Measurements from ENCODE around the gene SLC25A30. TPM values are rescaled to one million over a fixed set of nuclear protein-coding genes. Genes with fewer than 3 reads are reported as not detected.
A peak's percentile ranks its signal among the peaks of the same experiment; 100 is the strongest.

The SLC25A30 gene
- total and polyA plus RNA-seq, 2 of the 13 experiments (the other 11 are each of a cell fraction or from before 2014, with no cell fraction given), result 19.6 to 22.5 TPM

DNA sequence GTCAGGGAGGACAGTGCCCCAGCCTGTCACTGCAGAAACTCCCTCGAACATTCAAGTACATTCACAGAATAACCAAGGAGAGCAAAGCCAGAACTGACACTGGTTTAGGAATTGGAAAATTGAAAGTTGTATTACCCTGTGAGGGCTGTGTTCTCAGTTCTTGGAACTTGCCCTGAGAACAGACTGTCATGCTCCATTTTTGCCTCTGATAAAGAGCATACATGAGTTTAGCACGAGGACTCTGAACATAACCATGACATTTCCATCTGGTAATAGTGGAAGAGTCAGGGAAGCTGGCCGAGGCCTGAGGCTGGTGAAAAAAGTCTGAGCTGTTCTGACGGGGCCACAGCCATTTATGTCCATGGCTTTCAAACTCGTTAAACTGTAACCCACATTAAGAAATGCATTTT lies 15.2 kb upstream of the SLC25A30 start (continued):
- TF ChIP-seq MBD4 (IDR thresholded peaks at IDR 0.05; ENCODE audit: borderline replicate concordance, low read length), result no peak
- TF ChIP-seq, protein P1, sequence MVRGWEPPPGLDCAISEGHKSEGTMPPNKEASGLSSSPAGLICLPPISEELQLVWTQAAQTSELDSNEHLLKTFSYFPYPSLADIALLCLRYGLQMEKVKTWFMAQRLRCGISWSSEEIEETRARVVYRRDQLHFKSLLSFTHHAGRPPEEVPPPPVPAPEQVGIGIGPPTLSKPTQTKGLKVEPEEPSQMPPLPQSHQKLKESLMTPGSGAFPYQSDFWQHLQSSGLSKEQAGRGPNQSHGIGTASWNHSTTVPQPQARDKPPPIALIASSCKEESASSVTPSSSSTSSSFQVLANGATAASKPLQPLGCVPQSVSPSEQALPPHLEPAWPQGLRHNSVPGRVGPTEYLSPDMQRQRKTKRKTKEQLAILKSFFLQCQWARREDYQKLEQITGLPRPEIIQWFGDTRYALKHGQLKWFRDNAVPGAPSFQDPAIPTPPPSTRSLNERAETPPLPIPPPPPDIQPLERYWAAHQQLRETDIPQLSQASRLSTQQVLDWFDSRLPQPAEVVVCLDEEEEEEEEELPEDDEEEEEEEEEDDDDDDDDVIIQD (CRISPR knock-in tag; IDR thresholded peaks at IDR 0.05; ENCODE audit: low read depth), result 0 out of 2 replicates have a peak, but pooled peaks have one; percentile 20
- no peak for TF ChIP-seq MLLT10 (CRISPR knock-in tag; IDR thresholded peaks at IDR 0.05)
- TF ChIP-seq ZFP37 (CRISPR knock-in tag; IDR thresholded peaks at IDR 0.05; ENCODE audit: borderline replicate concordance), result no peak
- TF ChIP-seq POGZ (CRISPR knock-in tag; IDR thresholded peaks at IDR 0.05), result no peak
- TF ChIP-seq ZNF253 (CRISPR knock-in tag; IDR thresholded peaks at IDR 0.05; ENCODE audit: borderline replicate concordance), result no peak
- TF ChIP-seq PREB (CRISPR knock-in tag; IDR thresholded peaks at IDR 0.05), result no peak
- no peak for TF ChIP-seq CERS6 (CRISPR knock-in tag; IDR thresholded peaks at IDR 0.05)
- TF ChIP-seq ZNF687 (CRISPR knock-in tag; IDR thresholded peaks at IDR 0.05), result no peak
- TF ChIP-seq, protein P2, sequence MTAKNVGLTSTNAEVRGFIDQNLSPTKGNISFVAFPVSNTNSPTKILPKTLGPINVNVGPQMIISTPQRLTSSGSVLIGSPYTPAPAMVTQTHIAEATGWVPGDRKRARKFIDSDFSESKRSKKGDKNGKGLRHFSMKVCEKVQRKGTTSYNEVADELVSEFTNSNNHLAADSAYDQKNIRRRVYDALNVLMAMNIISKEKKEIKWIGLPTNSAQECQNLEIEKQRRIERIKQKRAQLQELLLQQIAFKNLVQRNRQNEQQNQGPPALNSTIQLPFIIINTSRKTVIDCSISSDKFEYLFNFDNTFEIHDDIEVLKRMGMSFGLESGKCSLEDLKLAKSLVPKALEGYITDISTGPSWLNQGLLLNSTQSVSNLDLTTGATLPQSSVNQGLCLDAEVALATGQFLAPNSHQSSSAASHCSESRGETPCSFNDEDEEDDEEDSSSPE (CRISPR knock-in tag; IDR thresholded peaks at IDR 0.05), result no peak
- no peak for TF ChIP-seq PHF20 (CRISPR knock-in tag; IDR thresholded peaks at IDR 0.05)
- TF ChIP-seq, protein P3, sequence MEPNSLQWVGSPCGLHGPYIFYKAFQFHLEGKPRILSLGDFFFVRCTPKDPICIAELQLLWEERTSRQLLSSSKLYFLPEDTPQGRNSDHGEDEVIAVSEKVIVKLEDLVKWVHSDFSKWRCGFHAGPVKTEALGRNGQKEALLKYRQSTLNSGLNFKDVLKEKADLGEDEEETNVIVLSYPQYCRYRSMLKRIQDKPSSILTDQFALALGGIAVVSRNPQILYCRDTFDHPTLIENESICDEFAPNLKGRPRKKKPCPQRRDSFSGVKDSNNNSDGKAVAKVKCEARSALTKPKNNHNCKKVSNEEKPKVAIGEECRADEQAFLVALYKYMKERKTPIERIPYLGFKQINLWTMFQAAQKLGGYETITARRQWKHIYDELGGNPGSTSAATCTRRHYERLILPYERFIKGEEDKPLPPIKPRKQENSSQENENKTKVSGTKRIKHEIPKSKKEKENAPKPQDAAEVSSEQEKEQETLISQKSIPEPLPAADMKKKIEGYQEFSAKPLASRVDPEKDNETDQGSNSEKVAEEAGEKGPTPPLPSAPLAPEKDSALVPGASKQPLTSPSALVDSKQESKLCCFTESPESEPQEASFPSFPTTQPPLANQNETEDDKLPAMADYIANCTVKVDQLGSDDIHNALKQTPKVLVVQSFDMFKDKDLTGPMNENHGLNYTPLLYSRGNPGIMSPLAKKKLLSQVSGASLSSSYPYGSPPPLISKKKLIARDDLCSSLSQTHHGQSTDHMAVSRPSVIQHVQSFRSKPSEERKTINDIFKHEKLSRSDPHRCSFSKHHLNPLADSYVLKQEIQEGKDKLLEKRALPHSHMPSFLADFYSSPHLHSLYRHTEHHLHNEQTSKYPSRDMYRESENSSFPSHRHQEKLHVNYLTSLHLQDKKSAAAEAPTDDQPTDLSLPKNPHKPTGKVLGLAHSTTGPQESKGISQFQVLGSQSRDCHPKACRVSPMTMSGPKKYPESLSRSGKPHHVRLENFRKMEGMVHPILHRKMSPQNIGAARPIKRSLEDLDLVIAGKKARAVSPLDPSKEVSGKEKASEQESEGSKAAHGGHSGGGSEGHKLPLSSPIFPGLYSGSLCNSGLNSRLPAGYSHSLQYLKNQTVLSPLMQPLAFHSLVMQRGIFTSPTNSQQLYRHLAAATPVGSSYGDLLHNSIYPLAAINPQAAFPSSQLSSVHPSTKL (CRISPR knock-in tag; IDR thresholded peaks at IDR 0.05), result 0 out of 2 replicates have a peak, but pooled peaks have one; percentile 23
- no peak for TF ChIP-seq WIZ (CRISPR knock-in tag; IDR thresholded peaks at IDR 0.05)
- TF ChIP-seq ZGPAT (CRISPR knock-in tag; IDR thresholded peaks at IDR 0.05), result no peak
- TF ChIP-seq NFRKB (IDR thresholded peaks at IDR 0.05), result no peak
- TF ChIP-seq ZFP1 (CRISPR knock-in tag; IDR thresholded peaks at IDR 0.05), result no peak

Data from HepG2 (cell line).